Ascending aorta (tissue), 2 donors: ENCODE data around the gene UNK. TPM values are rescaled to one million over a fixed set of nuclear protein-coding genes. Genes with fewer than 3 reads are reported as not detected.
A peak's percentile ranks its signal among the peaks of the same experiment; 100 is the strongest.

Experiments used
- DNase-seq, 2 donors: peaks; one replicate each; pipeline ENCODE4 v3.0.0-alpha.2; 2019; ENCODE audit warnings: low spot score in 2 of 2
- H3K27ac ChIP-seq, 2 donors: fragments of 200-600 bp; sonication (generic); one replicate each; pipeline ENCODE4 v1.5.1; 2016 to 2017; ENCODE audit warnings: mild to moderate bottlenecking in 1 of 2
- H3K27me3 ChIP-seq: fragments of 200-600 bp; sonication (generic); one replicate; pipeline ENCODE4 v1.5.1; 2017
- H3K36me3 ChIP-seq, 2 donors: fragments of 200-600 bp; sonication (generic); one replicate each; pipeline ENCODE4 v1.5.1; 2016
- H3K4me1 ChIP-seq, 2 donors: fragments of 200-600 bp; sonication (generic); one replicate each; pipeline ENCODE4 v1.5.1; 2016 to 2017; ENCODE audit warnings: mild to moderate bottlenecking in 1 of 2
- H3K4me3 ChIP-seq, 2 donors: fragments of 200-600 bp; sonication (generic); one replicate each; pipeline ENCODE4 v1.5.1; 2016 to 2017; ENCODE audit warnings: mild to moderate bottlenecking in 1 of 2
- H3K9me3 ChIP-seq, 2 donors: fragments of 200-600 bp; sonication (generic); one replicate each; pipeline ENCODE4 v1.5.1; 2016
- CTCF ChIP-seq, 3 experiments: fragments of 200-600 bp in 2 of 3; fragments of 450-650 bp in 1 of 3; sonication (generic) in 2 of 3; IDR thresholded peaks; one replicate each; pipeline ENCODE4 v1.5.1; 2016 to 2019; ENCODE audit warnings: antibody characterized with exemption in 3 of 3, mild to moderate bottlenecking in 1 of 3, moderate library complexity in 1 of 3
- intact Hi-C: fragments of 100-400 bp; cut with DNase I; formaldehyde crosslinking; loops from one replicate; pipeline ENCODE4 v1.15.1; 2023
- total RNA-seq: library from RNA; depleted of rRNA; stranded (reverse); fragments of >200 nt; gene quantifications from one replicate; pipeline ENCODE4 v1.1.0, GENCODE V29; 2016

Gene UNK
- total RNA-seq, 1 donor from 2014 or later = 73.9 TPM

- Histone ChIP-seq H3K4me1 (peaks cover 52 to 77% of the 10 kb centered on the region in 2 donors), H3K9me3 (no peaks in the 10 kb centered on the region), H3K27ac (peak overlapping the region; percentile 96 to 99), H3K4me3 (peak overlapping the region; percentile 14 to 85), H3K36me3 (peaks cover 13% of the 10 kb centered on the region in 2 donors), H3K27me3 (no peaks in the 10 kb centered on the region)
- intact Hi-C loops = loop anchor here (1.0 to 10.0 kb wide), 2 partner anchors 17 to 208 kb away; partner anchors contain the start of genes RECQL5, SAP30BP and WBP2
- TF ChIP-seq CTCF (IDR thresholded peaks at IDR 0.05) = no peak
- DNase-seq = peak; percentile 69 to 96
These were observed 88.1 kb downstream of the UNK start for GRCh38 chr17:75872434-75873351.

GRCh38 chr17:75873587-75874322 is 89.1 kb downstream of the UNK start:
- peak overlapping the region in 1 of 2 donors; percentile 85 for H3K4me3 ChIP-seq

GRCh38 chr17:75874323-75875181 is 89.9 kb downstream of the UNK start:
- H3K36me3 ChIP-seq = peaks cover 13% of the 10 kb centered on the region in 2 donors
- H3K4me1 ChIP-seq = peaks cover 47 to 70% of the 10 kb centered on the region in 2 donors
- no peaks in the 10 kb centered on the region for H3K27me3 ChIP-seq
- TF ChIP-seq CTCF (IDR thresholded peaks at IDR 0.05) = no peak
- H3K9me3 ChIP-seq = no peaks in the 10 kb centered on the region
- DNase-seq = no peak
- peak overlapping the region; percentile 96 to 99 for H3K27ac ChIP-seq
- peak overlapping the region in 1 of 2 donors; percentile 85 for H3K4me3 ChIP-seq
- intact Hi-C loops = loop anchor here (10.0 kb wide), 1 partner anchor 210 kb away; the partner anchor contains the start of genes RECQL5 and SAP30BP

More at GRCh38 chr17:75873587-75874322, 89.1 kb downstream of the UNK start:
- Histone ChIP-seq H3K27me3 (no peaks in the 10 kb centered on the region), H3K36me3 (peaks cover 13% of the 10 kb centered on the region in 2 donors), H3K27ac (peak overlapping the region; percentile 96 to 99), H3K4me1 (peaks cover 52 to 74% of the 10 kb centered on the region in 2 donors), H3K9me3 (no peaks in the 10 kb centered on the region)
- peak in 1 of 2 donors; percentile 78 for DNase-seq
- TF ChIP-seq CTCF (IDR thresholded peaks at IDR 0.05) = no peak
- intact Hi-C loops = loop anchor here (10.0 kb wide), 1 partner anchor 209 kb away; the partner anchor contains the start of genes RECQL5 and SAP30BP

Other genes starting within 250 kb of the UNK start
- gene MYO15B, start 197.0 kb upstream of the UNK start, total RNA-seq = 285 TPM
- not detected for gene SMIM5, start 151.4 kb upstream of the UNK start, total RNA-seq
- 7.6 TPM for gene RECQL5, start 117.7 kb upstream of the UNK start, total RNA-seq
- gene SAP30BP, start 117.5 kb upstream of the UNK start, total RNA-seq = 70.9 TPM
- 152 TPM for gene ITGB4, start 63.3 kb upstream of the UNK start, total RNA-seq
- gene GALK1, start 19.6 kb upstream of the UNK start, total RNA-seq = 101 TPM
- 33.1 TPM for gene UNC13D, start 59.6 kb downstream of the UNK start, total RNA-seq
- gene WBP2, start 70.5 kb downstream of the UNK start, total RNA-seq = 50.7 TPM
- gene TRIM47, start 93.8 kb downstream of the UNK start, total RNA-seq = 132 TPM
- gene TRIM65, start 112.1 kb downstream of the UNK start, total RNA-seq = 43.3 TPM
- gene MRPL38, start 120.1 kb downstream of the UNK start, total RNA-seq = 31.9 TPM
- 8.9 TPM for gene FBF1, start 156.2 kb downstream of the UNK start, total RNA-seq
- 18.5 TPM for gene ACOX1, start 194.4 kb downstream of the UNK start, total RNA-seq
- 33.6 TPM for gene TEN1, start 194.4 kb downstream of the UNK start, total RNA-seq
- 2.1 TPM for gene CDK3, start 216.0 kb downstream of the UNK start, total RNA-seq
- gene EVPL, start 242.5 kb downstream of the UNK start, total RNA-seq = not detected